ENCODE results near the gene TPSG1.
"Not testable (repeated sequence)": the region's sequence is repeated elsewhere in the genome, so short reads cannot be mapped to it uniquely, and the experiment has no call there.

Gene TPSG1

DNA sequence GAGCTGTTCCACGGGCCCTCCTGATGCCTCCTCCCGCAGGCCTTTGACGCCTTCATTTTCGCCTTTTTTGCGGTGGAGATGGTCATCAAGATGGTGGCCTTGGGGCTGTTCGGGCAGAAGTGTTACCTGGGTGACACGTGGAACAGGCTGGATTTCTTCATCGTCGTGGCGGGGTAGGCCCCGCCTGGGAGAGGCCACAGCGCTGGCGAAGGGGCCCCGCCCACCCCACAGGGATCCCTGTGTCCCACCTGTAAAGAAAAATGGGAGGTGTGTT, 29.7 kb downstream of the TPSG1 start:
- DNase-seq (ENCODE audit: low spot score): no peak

- DNase-seq (ENCODE audit: low spot score): no peak
Measured at GRCh38 chr16:1194665-1195392, 30.2 kb downstream of the TPSG1 start.

- DNase-seq (ENCODE audit: low spot score): no peak
Measured at GRCh38 chr16:1193825-1194581, 31.1 kb downstream of the TPSG1 start.

DNA sequence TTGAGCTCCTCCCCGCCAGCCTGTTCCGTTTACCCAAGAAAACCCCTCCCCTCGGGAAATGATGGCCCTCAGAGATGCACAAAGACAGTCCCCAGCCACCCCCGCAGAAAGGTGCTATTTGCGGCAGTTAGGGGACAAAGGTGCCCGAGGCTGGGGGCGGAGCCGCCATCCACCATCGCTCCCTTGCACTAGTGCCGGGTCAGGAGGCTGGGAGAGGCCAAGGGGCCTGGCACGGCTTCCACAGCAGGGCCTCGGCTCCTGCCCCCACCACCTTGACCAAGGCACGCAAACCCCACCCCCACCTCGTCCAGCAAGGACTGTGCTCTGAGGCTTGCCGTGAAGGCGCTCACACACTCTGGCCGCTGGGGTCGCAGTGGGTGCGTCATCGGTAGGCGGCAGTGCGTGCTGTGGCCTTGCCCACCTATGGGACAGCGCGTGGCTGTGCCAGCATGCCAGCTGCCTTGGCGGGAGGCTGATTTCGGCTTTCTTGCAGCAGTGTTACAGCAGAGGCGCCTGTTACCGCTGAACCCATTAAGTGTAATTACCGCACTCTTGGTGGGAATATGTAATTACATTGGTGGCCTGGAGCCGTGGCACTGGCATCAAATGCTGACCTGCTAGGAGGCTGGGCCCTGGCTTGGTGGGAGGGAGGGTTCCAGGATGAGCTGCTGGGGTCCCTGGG, 31.8 kb downstream of the TPSG1 start:
- no peak for DNase-seq (ENCODE audit: low spot score)

DNA sequence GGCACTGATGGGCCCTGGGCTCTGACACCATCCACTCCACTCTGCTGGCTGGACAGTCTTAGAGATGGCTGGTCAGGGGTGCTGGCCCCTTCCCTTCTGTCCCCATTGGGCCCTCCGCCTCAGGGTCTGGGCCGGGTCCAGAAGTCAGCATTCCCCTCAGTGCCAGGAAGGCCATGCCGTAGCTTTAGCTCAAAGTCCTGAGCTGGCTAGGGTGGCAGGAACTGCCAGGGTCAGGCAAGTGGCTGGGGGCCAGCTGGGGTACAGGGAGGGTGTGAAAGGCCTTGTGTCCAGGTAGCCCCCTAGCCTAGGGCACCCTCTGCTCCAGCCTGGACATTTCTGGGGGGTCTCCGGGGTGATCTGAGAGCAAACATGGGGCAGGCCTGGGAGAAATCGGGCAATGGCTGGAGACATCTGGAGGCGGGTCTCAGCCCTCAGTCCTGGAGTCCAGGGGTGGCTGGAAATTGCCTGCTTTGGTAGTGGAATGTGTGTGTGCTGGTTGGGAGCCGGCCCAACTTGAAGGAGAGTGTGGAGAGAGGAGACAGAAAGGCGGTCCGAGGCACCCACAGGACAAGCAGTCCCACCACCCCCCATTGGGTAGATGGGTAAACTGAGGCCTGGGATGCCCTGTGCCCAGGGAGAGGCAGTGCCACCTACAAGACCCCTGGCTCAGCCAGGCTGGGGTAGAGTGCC, 32.5 kb downstream of the TPSG1 start:
- DNase-seq (ENCODE audit: low spot score): no peak

DNA sequence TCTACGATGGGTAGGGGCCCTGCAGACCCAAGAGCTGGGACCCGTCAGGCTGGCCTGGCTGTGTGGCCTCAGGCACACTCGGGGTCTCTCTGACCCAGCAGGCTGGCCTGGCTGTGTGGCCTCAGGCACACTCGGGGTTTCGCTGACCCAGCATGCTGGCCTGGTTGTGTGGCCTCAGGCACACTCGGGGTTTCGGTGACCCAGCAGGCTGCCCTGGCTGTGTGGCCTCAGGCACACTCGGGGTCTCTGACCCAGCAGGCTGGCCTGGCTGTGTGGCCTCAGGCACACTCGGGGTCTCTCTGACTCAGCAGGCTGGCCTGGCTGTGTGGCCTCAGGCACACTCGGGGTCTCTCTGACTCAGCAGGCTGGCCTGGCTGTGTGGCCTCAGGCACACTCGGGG, 34.3 kb downstream of the TPSG1 start:
- DNase-seq (ENCODE audit: low spot score): not testable (repeated sequence)

DNA sequence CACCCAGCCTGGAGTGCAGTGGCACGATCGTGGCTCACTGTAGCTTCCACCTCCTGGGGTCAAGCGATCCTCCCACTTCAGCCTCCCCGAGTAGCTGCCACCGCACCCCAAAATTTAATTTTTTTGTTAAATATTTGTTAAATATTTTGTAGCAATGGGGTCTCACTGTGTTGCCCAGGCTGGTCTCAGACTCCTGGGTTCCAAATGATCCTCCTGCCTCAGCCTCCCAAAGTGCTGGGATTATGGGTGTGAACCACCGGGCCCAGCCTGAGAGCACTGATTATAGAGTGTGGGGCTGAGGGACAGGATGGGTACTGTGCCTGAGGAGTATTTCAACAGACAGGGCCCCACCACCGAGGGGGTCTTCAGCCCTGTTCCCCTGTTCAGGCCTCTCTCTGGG, 35.6 kb downstream of the TPSG1 start:
- DNase-seq (ENCODE audit: low spot score): no peak

DNA sequence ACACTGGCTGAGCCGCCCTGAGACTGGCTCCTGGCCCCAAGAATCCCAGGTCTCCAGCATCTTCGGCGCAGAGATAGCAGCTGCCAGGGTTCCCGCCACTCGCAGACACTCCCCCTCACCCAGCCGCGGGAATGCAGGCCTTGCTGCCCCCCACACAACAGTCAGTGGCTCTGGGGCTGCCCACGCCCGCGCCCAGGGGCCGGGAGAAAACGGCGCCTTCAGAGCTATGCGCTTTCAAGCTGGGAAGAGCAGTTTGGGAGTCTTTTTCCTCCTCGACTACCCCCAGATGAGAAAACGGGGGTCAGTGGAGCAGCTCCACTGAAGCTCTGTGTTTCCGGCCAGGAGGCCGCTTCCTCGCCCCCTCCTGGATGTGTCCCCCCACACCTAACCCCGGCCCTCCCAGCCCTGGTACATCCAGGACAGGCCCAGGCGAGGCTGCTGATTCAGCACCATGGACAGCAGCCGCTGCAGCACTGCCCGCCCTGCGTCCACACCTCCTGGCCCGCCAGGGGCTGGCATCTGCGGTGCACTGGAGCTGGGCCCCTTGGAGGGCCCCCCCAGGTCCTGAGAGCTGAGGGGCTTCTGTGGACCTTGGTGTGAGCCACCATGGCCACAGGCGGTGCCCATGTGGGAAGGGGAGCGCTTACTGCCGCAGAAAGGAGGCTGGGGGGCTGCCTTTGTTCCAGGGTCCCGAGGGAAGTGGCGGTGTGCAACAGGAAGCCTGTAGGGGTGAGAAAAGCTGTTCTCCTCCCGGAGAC, 36.5 kb downstream of the TPSG1 start:
- no peak for DNase-seq (ENCODE audit: low spot score)

GRCh38 chr16:1185460-1186207, 39.4 kb downstream of the TPSG1 start:
- not testable (repeated sequence) for DNase-seq (ENCODE audit: low spot score)

DNA sequence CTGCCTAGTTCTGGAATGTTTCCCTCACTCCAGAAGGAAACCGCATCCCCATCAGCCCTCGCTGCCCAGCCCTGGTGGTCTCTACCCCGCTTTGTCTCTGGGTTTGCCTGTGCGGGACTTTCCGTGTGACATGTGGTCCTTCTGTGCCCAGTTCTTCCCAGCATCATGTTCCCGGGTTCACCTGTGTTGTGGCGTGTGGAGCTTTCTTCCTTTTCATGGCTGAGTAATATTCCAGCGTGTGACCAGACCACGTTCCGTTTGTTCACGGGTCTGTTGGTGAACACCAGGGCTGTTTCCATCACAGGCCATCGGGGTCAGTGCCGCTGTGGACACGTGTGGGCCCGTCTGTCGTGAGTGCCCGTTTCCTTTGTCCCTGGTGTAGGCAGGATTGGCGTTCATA, 40.1 kb downstream of the TPSG1 start:
- no peak for DNase-seq (ENCODE audit: low spot score)

- no peak for DNase-seq (ENCODE audit: low spot score)
Measured at GRCh38 chr16:1184156-1184868, 40.8 kb downstream of the TPSG1 start.

- peak; percentile 71 for DNase-seq (ENCODE audit: low spot score)
Measured at GRCh38 chr16:1182950-1183907, 41.8 kb downstream of the TPSG1 start.

DNA sequence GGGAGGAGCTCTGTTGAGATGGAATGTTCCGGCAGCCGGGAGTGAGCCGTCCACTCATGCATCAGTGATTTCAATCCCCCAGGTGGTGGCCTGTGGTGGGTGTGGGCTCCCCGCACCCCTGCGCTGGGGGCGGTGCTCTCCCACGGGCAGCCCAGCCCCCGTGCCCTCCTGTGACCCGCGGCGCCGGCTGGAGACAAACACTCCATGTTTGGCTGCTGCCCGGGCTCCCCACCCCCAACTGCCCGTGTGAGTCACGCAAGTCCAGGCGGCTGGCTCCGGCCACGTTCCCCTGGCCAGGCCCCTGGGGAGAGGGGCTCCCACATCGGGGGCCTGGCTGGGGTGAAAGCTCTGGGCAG, 42.8 kb downstream of the TPSG1 start:
- DNase-seq (ENCODE audit: low spot score): no peak

DNA sequence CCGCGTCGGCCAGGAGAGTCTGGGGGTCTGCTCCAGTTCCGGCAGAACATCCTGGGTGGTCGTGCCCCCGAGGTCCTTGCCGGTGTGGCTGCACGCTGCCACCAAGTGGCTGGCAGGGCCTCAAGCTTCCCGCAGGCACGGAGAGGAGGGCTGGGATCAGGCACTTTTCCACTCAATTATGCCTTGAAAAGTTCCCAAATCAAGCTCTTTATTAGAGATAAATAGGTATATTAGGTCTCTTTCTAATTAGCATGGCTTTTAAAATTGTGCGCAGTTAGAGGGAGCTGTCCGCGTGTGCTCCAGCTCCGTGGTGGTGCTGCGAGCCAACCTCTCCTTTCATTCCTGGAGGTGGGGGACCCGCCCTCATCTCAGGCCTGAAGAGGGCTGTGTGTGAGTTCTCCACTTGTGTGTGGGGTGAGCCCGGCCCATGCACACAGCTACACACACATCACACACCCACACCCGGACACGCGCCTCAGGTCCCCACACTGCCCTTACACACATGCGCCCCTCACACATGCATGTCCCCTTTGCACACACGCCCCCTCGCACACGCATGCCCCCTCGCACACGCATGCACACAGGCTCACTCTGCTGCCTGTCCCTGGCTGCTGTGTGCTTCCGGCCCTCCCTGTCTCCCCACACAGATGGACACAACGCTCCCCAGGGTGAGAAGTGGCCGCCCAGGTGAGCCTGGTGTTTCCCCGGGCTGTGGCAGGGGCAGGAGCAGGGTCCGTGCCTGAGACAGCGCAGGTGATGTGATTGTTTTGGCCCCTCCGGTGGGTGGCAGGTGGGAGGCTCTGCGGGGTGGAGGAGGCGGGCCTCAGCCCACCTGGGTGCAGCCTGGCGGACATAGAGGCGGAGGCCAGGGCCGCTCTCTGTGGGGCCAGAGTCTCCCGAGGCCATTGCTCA, 43.4 kb downstream of the TPSG1 start:
- DNase-seq (ENCODE audit: low spot score): no peak

GRCh38 chr16:1180549-1181403, 44.3 kb downstream of the TPSG1 start:
- DNase-seq (ENCODE audit: low spot score): no peak

DNA sequence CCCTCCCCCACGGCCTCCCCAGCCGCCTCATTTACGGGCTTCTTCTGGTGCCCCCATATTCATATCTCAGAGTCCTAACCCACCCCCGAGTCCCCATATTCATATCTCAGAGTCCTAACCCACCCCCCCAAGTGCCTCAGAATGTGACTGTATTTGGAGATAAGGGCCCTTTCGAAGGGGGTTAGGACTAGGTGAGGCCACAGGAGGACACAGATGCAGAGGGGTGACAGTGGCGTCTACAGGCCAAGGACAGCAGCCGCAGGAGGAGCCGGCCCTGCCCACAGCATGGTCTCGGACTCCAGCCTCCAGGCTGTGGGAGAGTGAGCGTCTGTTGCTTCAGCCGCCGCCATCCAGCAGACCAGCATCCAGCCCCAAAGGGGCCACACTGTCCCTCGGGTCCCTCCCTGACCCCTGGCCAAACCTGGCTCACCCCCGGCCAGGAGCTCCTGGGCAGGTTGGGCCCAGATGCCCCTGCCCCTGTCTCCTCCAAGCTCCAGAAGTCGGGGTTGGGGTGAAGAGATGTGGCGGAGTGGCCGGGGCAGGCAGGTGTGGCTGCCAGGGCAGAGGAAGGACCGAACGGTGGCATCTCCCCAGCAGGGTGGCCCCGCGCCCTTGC, 46.7 kb downstream of the TPSG1 start:
- no peak for DNase-seq (ENCODE audit: low spot score)

DNA sequence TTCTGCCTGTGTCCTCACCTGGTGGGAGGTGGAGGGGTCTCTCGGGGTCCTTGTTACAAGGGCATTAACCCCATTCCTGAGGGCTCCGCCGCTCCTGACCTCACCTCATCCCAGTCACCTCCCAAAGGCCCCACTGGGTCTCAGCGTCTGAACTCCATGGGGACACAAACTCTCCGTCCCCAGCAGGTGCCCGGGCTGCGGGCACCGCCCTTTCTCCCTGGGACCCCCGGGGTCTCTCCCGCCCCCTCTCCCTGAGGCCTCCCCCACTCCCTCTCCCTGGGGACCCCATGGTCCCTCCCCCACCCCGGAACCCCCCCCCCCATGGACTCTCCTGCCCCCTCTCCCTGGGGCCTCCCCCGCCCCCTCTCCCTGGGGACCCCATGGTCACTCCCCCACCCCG, 47.3 kb downstream of the TPSG1 start:
- DNase-seq (ENCODE audit: low spot score): no peak

Data from SK-N-DZ (cell line).